Hindlimb muscle (tissue), 1 donor: Measurements from ENCODE around the gene ASMTL. TPM values are rescaled to one million over a fixed set of nuclear protein-coding genes. Genes with fewer than 3 reads are reported as not detected.
"Not testable (repeated sequence)": the region's sequence is repeated elsewhere in the genome, so short reads cannot be mapped to it uniquely, and the experiment has no call there.

Experiments
- DNase-seq: peaks from one replicate; pipeline ENCODE4 v3.0.0-alpha.2; 2013
- polyA plus RNA-seq: library from polyadenylated mRNA; unstranded; fragments of 120-200 nt; gene quantifications from one replicate; pipeline ENCODE4 v1.2.1, GENCODE V29; 2013; ENCODE audit not compliant: insufficient read length

ASMTL gene
- polyA plus RNA-seq, 1 donor = 29.7 TPM

- DNase-seq = no peak
Measured at GRCh38 chrX:1387141-1387776, 65.5 kb downstream of the ASMTL start.

GRCh38 chrX:1386338-1387127 is 66.2 kb downstream of the ASMTL start:
- DNase-seq = no peak

- no peak for DNase-seq
Measured at GRCh38 chrX:1385253-1386223, 67.2 kb downstream of the ASMTL start.

GRCh38 chrX:1384658-1385252 is 68.0 kb downstream of the ASMTL start:
- DNase-seq = no peak

GRCh38 chrX:1380672-1381233 is 72.0 kb downstream of the ASMTL start:
- no peak for DNase-seq

- DNase-seq = no peak
Measured at GRCh38 chrX:1378306-1378759, 74.4 kb downstream of the ASMTL start.

GRCh38 chrX:1368385-1368698 is 84.4 kb downstream of the ASMTL start:
- no peak for DNase-seq

- not testable (repeated sequence) for DNase-seq
Measured at GRCh38 chrX:1366363-1366762, 86.3 kb downstream of the ASMTL start.

- no peak for DNase-seq
Measured at GRCh38 chrX:1361910-1362309, 90.8 kb downstream of the ASMTL start.

GRCh38 chrX:1361275-1361674 is 91.4 kb downstream of the ASMTL start:
- no peak for DNase-seq

- DNase-seq = no peak
Measured at GRCh38 chrX:1360171-1360570, 92.5 kb downstream of the ASMTL start.

- no peak for DNase-seq
Measured at GRCh38 chrX:1359477-1359873, 93.2 kb downstream of the ASMTL start.

GRCh38 chrX:1358793-1359476 is 93.8 kb downstream of the ASMTL start:
- DNase-seq = no peak

GRCh38 chrX:1357993-1358392 is 94.7 kb downstream of the ASMTL start:
- no peak for DNase-seq

- DNase-seq = no peak
Measured at GRCh38 chrX:1355131-1356046, 97.3 kb downstream of the ASMTL start.

- no peak for DNase-seq
Measured at GRCh38 chrX:1354036-1355019, 98.4 kb downstream of the ASMTL start.
